BJ (cell line): ENCODE data around the gene HTR1B. TPM values are rescaled to one million over a fixed set of nuclear protein-coding genes. Genes with fewer than 3 reads are reported as not detected.

Source experiments
- CTCF ChIA-PET: fragments of 350-600 bp; formaldehyde crosslinking; extraction: SDS; loops from one replicate; lab custom pipeline; 2021; ENCODE audit warnings: antibody characterized with exemption, inconsistent platforms; lab: Yijun Ruan, JAX
- POLR2A ChIA-PET: fragments of 300-600 bp; sonication (Branson Sonifier 250); formaldehyde crosslinking; extraction: SDS; loops from one replicate; lab custom pipeline; 2021; ENCODE audit warnings: antibody characterized with exemption; lab: Charles Lee
- DNase-seq: peaks from one replicate; pipeline ENCODE4 v3.0.0-alpha.2; 2011; ENCODE audit warnings: low read depth
- H3K27me3 ChIP-seq: 2 replicates; pipeline ENCODE4 v1.6.0; 2011; ENCODE audit warnings: low read length; ENCODE audit not compliant: control insufficient read depth, insufficient read depth
- H3K36me3 ChIP-seq: 2 replicates; pipeline ENCODE4 v1.5.1; 2011; ENCODE audit warnings: low read length; ENCODE audit not compliant: control insufficient read depth, insufficient read depth
- H3K4me3 ChIP-seq: 2 replicates; pipeline ENCODE4 v1.5.1; 2011; ENCODE audit warnings: low read depth, mild to moderate bottlenecking, control low read depth, low read length
- polyA plus RNA-seq: library from polyadenylated mRNA; depleted of rRNA; stranded (reverse); fragments of >200 nt; gene quantifications from 2 replicates; pipeline ENCODE4 v1.2.3, GENCODE V29; 2011; rRNA removed
- TF ChIP-seq, protein P1 (sequence below): IDR thresholded peaks from 2 replicates; pipeline ENCODE4 v1.5.1; 2011; ENCODE audit warnings: low read depth, mild to moderate bottlenecking, control low read depth, inconsistent platforms, low read length, moderate library complexity; ENCODE audit not compliant: insufficient read depth

The HTR1B gene
- polyA plus RNA-seq, 1 experiment: 3.1 TPM

- DNase-seq: no peak
- POLR2A ChIA-PET: interaction anchor here (1.2 kb wide), 1 partner anchor 219 kb away, joined by 5 read pairs; no protein-coding TSS in a partner anchor
- TF ChIP-seq, protein P1, sequence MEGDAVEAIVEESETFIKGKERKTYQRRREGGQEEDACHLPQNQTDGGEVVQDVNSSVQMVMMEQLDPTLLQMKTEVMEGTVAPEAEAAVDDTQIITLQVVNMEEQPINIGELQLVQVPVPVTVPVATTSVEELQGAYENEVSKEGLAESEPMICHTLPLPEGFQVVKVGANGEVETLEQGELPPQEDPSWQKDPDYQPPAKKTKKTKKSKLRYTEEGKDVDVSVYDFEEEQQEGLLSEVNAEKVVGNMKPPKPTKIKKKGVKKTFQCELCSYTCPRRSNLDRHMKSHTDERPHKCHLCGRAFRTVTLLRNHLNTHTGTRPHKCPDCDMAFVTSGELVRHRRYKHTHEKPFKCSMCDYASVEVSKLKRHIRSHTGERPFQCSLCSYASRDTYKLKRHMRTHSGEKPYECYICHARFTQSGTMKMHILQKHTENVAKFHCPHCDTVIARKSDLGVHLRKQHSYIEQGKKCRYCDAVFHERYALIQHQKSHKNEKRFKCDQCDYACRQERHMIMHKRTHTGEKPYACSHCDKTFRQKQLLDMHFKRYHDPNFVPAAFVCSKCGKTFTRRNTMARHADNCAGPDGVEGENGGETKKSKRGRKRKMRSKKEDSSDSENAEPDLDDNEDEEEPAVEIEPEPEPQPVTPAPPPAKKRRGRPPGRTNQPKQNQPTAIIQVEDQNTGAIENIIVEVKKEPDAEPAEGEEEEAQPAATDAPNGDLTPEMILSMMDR: no peak
- Histone ChIP-seq H3K27me3 (no peaks in the 10 kb centered on the region), H3K36me3 (no peaks in the 10 kb centered on the region), H3K4me3 (no peak overlapping the region)
- CTCF ChIA-PET: interaction anchor here (1.1 kb wide), 1 partner anchor 9 kb away, joined by 3 read pairs; no protein-coding TSS in a partner anchor
Measured at GRCh38 chr6:77424761-77425160, 38.5 kb downstream of the HTR1B start.

DNA sequence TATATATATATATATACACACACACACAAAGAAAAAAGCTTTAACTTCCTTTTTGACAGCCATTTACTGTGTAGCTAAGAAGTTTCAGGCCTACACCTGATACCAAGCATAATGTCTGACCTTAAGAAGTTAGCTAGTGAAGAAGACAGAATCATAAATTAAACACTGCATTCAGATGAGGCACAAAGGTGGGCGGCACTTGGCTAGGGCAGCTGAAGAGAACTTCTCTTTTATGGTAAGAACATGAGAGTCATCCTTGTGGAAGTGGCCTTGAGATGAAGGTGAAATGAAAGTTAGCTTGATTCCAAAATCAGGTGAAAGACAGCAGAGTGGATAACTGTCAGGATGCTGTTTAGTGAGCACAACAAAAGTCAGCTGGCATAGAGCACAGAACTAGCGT is 46.5 kb downstream of the HTR1B start:
- H3K36me3 ChIP-seq: no peaks in the 10 kb centered on the region
- ChIA-PET CTCF (no interaction called here), POLR2A (no interaction called here)
- H3K4me3 ChIP-seq: no peak overlapping the region
- H3K27me3 ChIP-seq: no peaks in the 10 kb centered on the region
- TF ChIP-seq, protein P1: no peak
- no peak for DNase-seq

DNA sequence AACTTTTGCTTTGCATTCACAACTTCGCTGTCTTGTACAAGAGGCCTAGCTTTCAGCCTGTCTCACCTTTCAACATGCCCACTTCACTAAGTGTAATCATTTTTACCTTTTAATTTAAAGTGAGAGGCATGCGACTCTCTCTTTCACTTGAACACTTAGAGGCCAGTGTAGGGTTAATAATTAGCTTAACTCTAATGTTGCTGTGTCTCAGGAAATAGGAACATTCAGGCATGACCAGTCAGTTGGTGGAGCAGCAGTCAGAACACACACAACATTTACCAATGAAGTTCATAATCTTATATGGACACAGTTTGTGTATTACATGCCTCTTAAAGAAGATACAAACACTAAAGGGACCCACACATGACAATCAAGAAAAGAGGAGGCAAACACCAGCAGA is 47.6 kb downstream of the HTR1B start:
- ChIA-PET CTCF (no interaction called here), POLR2A (no interaction called here)
- Histone ChIP-seq H3K27me3 (no peaks in the 10 kb centered on the region), H3K36me3 (no peaks in the 10 kb centered on the region), H3K4me3 (no peak overlapping the region)
- no peak for DNase-seq
- TF ChIP-seq, protein P1: no peak

Other genes starting within 250 kb of the HTR1B start
- gene MEI4, start 189.5 kb upstream of the HTR1B start, polyA plus RNA-seq: not detected in 2 replicates